WERI-Rb-1 (cell line): Measurements from ENCODE around the gene PTGDS.

Experiments used
- DNase-seq: peaks from one replicate; pipeline ENCODE4 v3.0.0-alpha.2; 2020
- H3K27ac ChIP-seq: fragments of 250-450 bp; sonication (Bioruptor Pico); 2 replicates; pipeline ENCODE4 v1.5.1; 2020; ENCODE audit warnings: mild to moderate bottlenecking, moderate library complexity
- H3K27me3 ChIP-seq: fragments of 250-450 bp; sonication (Bioruptor Pico); 2 replicates; pipeline ENCODE4 v1.5.1; 2021; ENCODE audit warnings: mild to moderate bottlenecking, low read depth, moderate library complexity; ENCODE audit not compliant: insufficient read depth, severe bottlenecking
- H3K36me3 ChIP-seq: fragments of 250-450 bp; sonication (Bioruptor Pico); 2 replicates; pipeline ENCODE4 v1.5.1; 2020; ENCODE audit warnings: mild to moderate bottlenecking, moderate library complexity
- H3K4me3 ChIP-seq: 2 replicates; pipeline ENCODE4 v1.5.1; 2011; ENCODE audit warnings: low read depth, mild to moderate bottlenecking, control low read depth, low read length
- H3K9me3 ChIP-seq: fragments of 250-450 bp; sonication (Bioruptor Pico); 2 replicates; pipeline ENCODE4 v1.5.1; 2021; ENCODE audit warnings: mild to moderate bottlenecking, moderate library complexity; ENCODE audit not compliant: severe bottlenecking
- CTCF ChIP-seq: IDR thresholded peaks from 2 replicates; pipeline ENCODE4 v1.5.1; 2011; ENCODE audit warnings: low read depth, mild to moderate bottlenecking, control low read depth, inconsistent platforms, low read length

PTGDS gene

GRCh38 chr9:136978073-136978864, 965 bp downstream of the PTGDS start:
- no peak overlapping the region for H3K4me3 ChIP-seq

DNA sequence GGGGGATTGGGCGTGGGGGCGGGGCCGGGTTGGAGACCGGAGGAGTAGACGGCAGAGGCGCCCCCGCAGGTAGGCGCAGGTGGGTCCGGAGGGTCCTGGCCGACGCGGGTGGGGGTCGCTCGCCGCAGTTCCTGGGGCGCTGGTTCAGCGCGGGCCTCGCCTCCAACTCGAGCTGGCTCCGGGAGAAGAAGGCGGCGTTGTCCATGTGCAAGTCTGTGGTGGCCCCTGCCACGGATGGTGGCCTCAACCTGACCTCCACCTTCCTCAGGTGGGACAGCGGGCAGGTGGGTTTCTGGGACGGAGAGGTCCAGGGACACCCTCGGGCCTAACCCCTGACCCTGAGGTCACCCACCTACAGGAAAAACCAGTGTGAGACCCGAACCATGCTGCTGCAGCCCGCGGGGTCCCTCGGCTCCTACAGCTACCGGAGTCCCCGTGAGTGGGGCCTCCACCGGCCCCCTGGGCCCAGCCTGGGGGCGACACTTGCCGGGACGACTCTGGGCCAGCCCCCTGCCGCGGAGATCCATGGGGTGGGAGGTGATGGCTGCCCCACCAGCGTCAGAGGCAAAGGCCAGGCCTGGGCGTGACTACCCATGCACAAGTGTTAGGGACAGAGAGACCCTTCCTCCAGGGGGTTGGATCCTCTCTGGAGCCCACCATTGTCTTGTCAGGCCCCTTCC, 1.7 kb downstream of the PTGDS start:
- Histone ChIP-seq H3K27me3 (no peaks in the 10 kb centered on the region), H3K27ac (no peak overlapping the region), H3K4me3 (no peak overlapping the region)

More at GRCh38 chr9:136978073-136978864, 965 bp downstream of the PTGDS start:
- TF ChIP-seq CTCF: no peak
- DNase-seq: no peak
- no peaks in the 10 kb centered on the region for H3K27me3 ChIP-seq
- H3K9me3 ChIP-seq: no peaks in the 10 kb centered on the region
- no peaks in the 10 kb centered on the region for H3K36me3 ChIP-seq
- H3K27ac ChIP-seq: no peak overlapping the region

DNA sequence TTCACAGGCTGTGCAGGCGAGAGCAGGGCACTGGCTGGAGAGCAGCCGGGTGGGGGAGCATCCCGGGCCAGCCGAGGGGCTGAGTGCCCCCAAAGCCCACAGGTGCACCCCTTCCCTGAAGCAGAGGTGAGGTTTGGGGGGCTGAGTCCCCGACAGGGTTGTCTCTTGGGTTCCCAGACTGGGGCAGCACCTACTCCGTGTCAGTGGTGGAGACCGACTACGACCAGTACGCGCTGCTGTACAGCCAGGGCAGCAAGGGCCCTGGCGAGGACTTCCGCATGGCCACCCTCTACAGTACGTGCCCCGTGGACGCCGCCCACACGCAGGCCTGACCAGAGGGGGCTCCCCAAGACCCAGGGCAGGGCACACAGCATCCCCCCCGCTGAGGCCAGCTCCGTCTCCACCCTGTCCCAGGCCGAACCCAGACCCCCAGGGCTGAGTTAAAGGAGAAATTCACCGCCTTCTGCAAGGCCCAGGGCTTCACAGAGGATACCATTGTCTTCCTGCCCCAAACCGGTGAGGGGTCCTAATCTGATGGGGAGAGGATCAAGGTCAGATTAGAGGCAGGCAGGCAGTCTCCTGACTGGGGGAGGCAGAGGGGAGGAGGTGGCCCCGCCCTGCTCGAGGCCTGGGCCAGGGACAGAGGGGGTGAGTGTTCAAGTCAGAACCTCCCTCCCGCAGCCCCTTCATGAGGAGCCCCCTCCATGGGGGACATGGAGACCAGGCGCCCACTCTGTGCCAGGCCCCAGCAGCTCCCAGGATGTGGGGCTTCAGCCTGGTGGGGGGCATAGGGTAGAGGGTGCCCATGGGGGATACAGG, 2.7 kb downstream of the PTGDS start:
- Histone ChIP-seq H3K4me3 (no peak overlapping the region), H3K9me3 (no peaks in the 10 kb centered on the region), H3K27ac (peak overlapping the region; percentile 42), H3K36me3 (no peaks in the 10 kb centered on the region), H3K27me3 (no peaks in the 10 kb centered on the region)
- TF ChIP-seq CTCF: no peak
- DNase-seq: no peak

More for the DNA sequence above, 1.7 kb downstream of the PTGDS start:
- DNase-seq: no peak
- TF ChIP-seq CTCF: no peak
- Histone ChIP-seq H3K36me3 (no peaks in the 10 kb centered on the region), H3K9me3 (no peaks in the 10 kb centered on the region)

GRCh38 chr9:136980669-136981478, 3.6 kb downstream of the PTGDS start:
- TF ChIP-seq CTCF: no peak
- peak overlapping the region; percentile 59 for H3K27ac ChIP-seq

DNA sequence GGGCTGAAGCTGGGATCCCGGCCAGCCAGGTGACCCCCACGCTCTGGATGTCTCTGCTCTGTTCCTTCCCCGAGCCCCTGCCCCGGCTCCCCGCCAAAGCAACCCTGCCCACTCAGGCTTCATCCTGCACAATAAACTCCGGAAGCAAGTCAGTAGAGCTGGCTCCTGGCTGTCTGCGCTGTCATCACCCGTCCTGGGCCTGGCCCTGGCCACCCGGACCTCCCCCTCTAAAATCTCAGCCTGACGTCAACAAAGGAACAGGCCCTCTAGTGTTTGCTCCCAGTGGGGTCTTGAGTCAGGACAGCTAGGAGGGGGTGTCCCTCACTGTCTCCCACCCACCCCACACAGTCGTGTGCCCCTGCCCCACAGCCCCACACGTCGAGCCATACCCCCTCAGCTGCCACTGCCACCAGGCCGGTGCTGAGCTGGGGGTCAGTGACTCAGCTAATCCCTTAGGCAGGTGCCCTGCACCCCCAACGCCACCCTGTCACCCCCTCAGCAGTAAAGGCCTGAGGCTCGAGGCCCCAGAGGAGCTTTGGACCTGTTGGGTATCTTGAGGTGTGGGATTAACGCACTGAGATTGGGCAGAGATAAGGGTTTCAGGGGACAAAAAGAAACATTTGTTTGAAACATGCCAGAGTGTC, 4.4 kb downstream of the PTGDS start:
- H3K27me3 ChIP-seq: no peaks in the 10 kb centered on the region
- no peak for TF ChIP-seq CTCF
- DNase-seq: peak; percentile 48
- no peaks in the 10 kb centered on the region for H3K9me3 ChIP-seq
- H3K27ac ChIP-seq: peak overlapping the region; percentile 59
- no peaks in the 10 kb centered on the region for H3K36me3 ChIP-seq
- H3K4me3 ChIP-seq: no peak overlapping the region

More at GRCh38 chr9:136980669-136981478, 3.6 kb downstream of the PTGDS start:
- Histone ChIP-seq H3K27me3 (no peaks in the 10 kb centered on the region), H3K9me3 (no peaks in the 10 kb centered on the region), H3K36me3 (no peaks in the 10 kb centered on the region), H3K4me3 (no peak overlapping the region)
- no peak for DNase-seq
